ENCODE measurements around the gene SIPA1.

Gene SIPA1

GRCh38 chr11:65654375-65655349 is 16.8 kb downstream of the SIPA1 start:
- no peaks in the 10 kb centered on the region for H3K9me2 ChIP-seq (ENCODE audit: low read depth, low read length)
- H3K27ac ChIP-seq (ENCODE audit: low read depth, low read length, poor library complexity, severe bottlenecking): no peak overlapping the region
- peaks cover 20% of the 10 kb centered on the region for H3K4me1 ChIP-seq (ENCODE audit: insufficient read depth, low read length, severe bottlenecking)
- no peak overlapping the region for H3K4me2 ChIP-seq (ENCODE audit: low read length)
- 0 out of 2 replicates have a peak, but pooled peaks cover 7% of the 10 kb centered on the region for H3F3A ChIP-seq (ENCODE audit: insufficient read depth, low read length)
- no peak overlapping the region for H3K9ac ChIP-seq (ENCODE audit: low read length)
- no peaks in the 10 kb centered on the region for H3K79me2 ChIP-seq (ENCODE audit: insufficient read depth, low read length)
- H4K20me1 ChIP-seq (ENCODE audit: insufficient read depth, low read length): no peaks in the 10 kb centered on the region
- peaks cover 79% of the 10 kb centered on the region for H3K36me3 ChIP-seq (ENCODE audit: insufficient read depth, low read length)
- no peak for TF ChIP-seq EZH2 (IDR thresholded peaks at IDR 0.05; ENCODE audit: borderline replicate concordance, low read length)
- TF ChIP-seq CTCF (IDR thresholded peaks at IDR 0.05; ENCODE audit: low read length): no peak
- no peaks in the 10 kb centered on the region for H3K27me3 ChIP-seq (ENCODE audit: insufficient read depth, low read length)
- no peak overlapping the region for H2AFZ ChIP-seq (ENCODE audit: low read length)
- H3K9me3 ChIP-seq (ENCODE audit: low read length): no peaks in the 10 kb centered on the region
- H3K4me3 ChIP-seq (ENCODE audit: low read depth, low read length, poor library complexity, severe bottlenecking): no peak overlapping the region

- Histone ChIP-seq H3K4me2 (ENCODE audit: low read length) (no peak overlapping the region), H3K4me3 (ENCODE audit: low read depth, low read length, poor library complexity, severe bottlenecking) (no peak overlapping the region), H3K79me2 (ENCODE audit: insufficient read depth, low read length) (no peaks in the 10 kb centered on the region), H3K9me3 (ENCODE audit: low read length) (no peaks in the 10 kb centered on the region), H3K36me3 (ENCODE audit: insufficient read depth, low read length) (peaks cover 80% of the 10 kb centered on the region), H3F3A (ENCODE audit: insufficient read depth, low read length) (0 out of 2 replicates have a peak, but pooled peaks cover 7% of the 10 kb centered on the region), H3K27ac (ENCODE audit: low read depth, low read length, poor library complexity, severe bottlenecking) (no peak overlapping the region), H3K4me1 (ENCODE audit: insufficient read depth, low read length, severe bottlenecking) (peaks cover 20% of the 10 kb centered on the region), H3K9ac (ENCODE audit: low read length) (no peak overlapping the region), H3K9me2 (ENCODE audit: low read depth, low read length) (no peaks in the 10 kb centered on the region), H3K27me3 (ENCODE audit: insufficient read depth, low read length) (no peaks in the 10 kb centered on the region), H4K20me1 (ENCODE audit: insufficient read depth, low read length) (no peaks in the 10 kb centered on the region), H2AFZ (ENCODE audit: low read length) (no peak overlapping the region)
- TF ChIP-seq CTCF (IDR thresholded peaks at IDR 0.05; ENCODE audit: low read length) (no peak), EZH2 (IDR thresholded peaks at IDR 0.05; ENCODE audit: borderline replicate concordance, low read length) (no peak)
Observed at GRCh38 chr11:65655570-65656332, 17.9 kb downstream of the SIPA1 start.

- Histone ChIP-seq H2AFZ (ENCODE audit: low read length) (no peak overlapping the region), H3K4me2 (ENCODE audit: low read length) (no peak overlapping the region), H3K9me2 (ENCODE audit: low read depth, low read length) (no peaks in the 10 kb centered on the region), H3K9me3 (ENCODE audit: low read length) (no peaks in the 10 kb centered on the region), H3K27me3 (ENCODE audit: insufficient read depth, low read length) (no peaks in the 10 kb centered on the region), H3K36me3 (ENCODE audit: insufficient read depth, low read length) (peaks cover 81% of the 10 kb centered on the region), H3K4me3 (ENCODE audit: low read depth, low read length, poor library complexity, severe bottlenecking) (no peak overlapping the region), H4K20me1 (ENCODE audit: insufficient read depth, low read length) (no peaks in the 10 kb centered on the region), H3K27ac (ENCODE audit: low read depth, low read length, poor library complexity, severe bottlenecking) (no peak overlapping the region), H3K79me2 (ENCODE audit: insufficient read depth, low read length) (peaks cover 8% of the 10 kb centered on the region), H3K4me1 (ENCODE audit: insufficient read depth, low read length, severe bottlenecking) (peaks cover 25% of the 10 kb centered on the region), H3K9ac (ENCODE audit: low read length) (no peak overlapping the region), H3F3A (ENCODE audit: insufficient read depth, low read length) (no peaks in the 10 kb centered on the region)
- TF ChIP-seq CTCF (IDR thresholded peaks at IDR 0.05; ENCODE audit: low read length): no peak
- no peak for TF ChIP-seq EZH2 (IDR thresholded peaks at IDR 0.05; ENCODE audit: borderline replicate concordance, low read length)
Observed at GRCh38 chr11:65657426-65657825, 19.5 kb downstream of the SIPA1 start.

Data from OCI-LY1 (cell line).